NCI-H2227 treated with DMSO at 0.1 percent for 48 hours (cell line): ENCODE measurements around the gene ANTXR1.
"Not testable (repeated sequence)": the region's sequence is repeated elsewhere in the genome, so short reads cannot be mapped to it uniquely, and the experiment has no call there.

Experiments used
- DNase-seq: peaks from one replicate; lab custom pipeline; 2025; lab: John Stamatoyannopoulos, UW

ANTXR1 gene

DNA sequence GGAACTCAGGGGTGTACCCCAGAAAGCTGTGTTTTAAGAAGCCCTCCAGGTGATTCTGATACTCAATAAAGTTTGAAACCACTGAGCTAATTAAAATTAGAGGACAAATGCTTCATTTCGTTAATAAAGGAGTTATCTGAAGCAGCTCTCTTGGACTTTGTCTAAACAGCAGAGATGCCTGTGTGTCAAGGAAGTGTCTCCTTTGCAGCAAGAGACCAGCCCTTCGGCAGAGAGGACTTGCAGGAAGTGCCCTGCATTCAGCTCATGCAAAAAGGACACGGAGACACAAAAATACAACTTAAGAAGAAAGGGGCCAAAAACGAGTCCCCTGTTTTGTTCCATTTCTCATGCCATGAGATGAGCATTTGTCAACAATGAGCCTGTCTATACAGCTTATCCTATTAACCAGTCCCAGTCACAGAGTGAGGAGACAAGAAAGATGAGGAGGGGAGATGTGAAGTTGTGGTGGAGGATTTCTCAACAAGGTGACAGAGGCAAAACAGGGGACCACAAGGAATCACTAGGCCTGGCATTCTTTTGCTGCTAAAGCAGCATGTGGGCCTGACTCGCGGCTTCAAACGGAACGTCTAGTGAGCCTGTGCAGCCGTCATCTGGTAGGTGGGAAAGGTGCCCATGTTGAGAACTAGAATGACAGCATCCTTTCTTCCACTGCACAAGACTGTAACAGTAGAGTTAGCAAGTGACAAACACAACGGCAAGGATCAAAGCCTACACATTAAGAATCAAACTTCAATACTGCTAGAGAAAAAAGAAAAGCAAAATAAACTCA lies 152.3 kb downstream of the ANTXR1 start:
- DNase-seq = no peak

DNA sequence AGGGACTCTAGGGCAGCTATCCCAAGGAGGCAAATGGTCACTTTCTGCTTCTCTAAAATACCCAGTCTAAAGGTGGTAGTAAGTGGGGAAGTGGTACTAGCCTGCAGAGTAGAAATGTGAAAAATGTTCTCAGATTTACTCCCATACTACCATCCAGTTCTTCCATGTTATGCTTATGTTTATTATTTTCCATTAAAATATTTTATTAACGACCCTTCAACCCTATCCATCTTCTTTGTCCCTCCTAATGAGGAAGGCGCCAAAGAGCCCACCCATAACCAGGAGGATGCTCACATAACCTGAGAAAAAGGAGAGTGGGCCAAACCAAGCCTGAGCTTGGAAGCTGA lies 153.5 kb downstream of the ANTXR1 start:
- DNase-seq = no peak

DNA sequence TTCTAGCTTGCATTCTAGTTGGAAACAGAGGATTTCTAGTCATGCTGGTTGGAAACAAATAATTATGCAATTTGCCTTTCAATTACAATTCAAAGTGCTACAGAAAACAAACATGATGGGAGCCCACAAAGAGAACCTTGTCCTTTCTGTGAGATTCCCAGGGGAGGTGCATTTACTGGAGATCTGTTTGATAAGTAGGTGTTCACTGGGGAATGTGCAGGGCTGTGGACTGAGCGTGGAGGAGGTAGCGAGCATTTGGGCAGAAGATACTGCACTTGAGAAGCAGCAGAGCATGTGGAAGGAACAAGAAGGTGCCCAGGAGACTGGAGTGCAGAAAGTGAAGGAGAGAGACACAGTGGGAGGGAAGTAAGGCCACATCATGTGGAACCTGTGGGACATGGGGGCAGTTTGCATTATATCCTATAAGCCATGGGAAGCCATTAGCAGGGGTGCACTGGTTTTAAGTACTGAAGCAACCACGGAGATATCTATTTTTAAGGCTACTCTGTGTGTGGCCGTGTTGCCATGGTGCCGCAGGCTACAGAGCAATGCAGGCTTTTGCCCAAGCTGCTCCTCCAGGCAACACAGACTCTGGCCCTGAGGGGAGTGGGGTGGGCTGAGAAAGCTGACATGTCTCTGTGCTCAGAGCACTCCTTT lies 154.0 kb downstream of the ANTXR1 start:
- no peak for DNase-seq

DNA sequence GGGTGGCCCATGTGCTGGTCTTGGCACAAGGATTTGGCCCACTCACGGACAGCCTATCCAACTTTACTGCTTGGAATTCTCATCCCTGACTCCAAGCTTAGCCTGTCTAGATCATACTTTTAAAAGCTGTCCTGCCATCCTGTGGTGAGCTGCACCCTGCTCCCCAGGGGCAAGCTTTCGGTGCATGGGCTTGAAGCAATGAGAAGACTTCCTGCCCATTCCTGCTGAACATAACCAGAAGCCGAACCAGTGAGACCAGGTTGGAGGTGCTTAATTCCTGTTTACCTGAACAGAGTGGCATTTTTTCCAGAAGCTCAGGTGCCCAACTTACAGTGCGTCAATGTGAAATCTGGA lies 154.5 kb downstream of the ANTXR1 start:
- no peak for DNase-seq

DNA sequence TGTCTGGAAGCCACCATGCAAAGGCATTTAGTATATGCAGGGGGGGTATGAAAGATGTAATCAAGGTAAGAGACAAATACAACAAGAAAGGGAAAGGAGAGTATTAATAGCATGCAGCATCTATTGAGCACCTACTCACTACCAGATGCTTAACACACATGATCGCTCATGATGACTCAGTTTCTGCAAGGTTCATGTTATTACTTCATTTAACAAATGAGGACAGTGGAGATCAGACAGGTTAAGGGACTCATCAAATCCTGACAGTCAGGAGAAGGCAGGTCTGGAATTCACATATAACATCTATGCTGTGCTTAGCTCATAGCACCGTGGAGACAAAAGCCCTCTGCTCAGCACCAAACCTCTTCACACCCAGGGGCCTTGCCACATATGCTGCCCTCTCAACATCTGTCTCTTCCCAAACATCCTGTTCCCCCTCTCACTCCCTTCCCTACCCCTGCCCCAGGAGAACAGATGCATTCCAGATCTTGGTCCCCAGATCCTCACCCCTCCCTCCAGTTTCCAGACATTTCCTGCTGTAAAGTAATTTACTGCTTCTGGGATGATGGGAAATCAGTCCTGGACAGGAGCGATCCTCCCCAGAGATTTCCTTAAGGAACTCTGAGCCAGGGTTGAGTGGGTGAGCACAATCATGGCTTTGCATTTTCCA lies 155.3 kb downstream of the ANTXR1 start:
- DNase-seq = no peak

DNA sequence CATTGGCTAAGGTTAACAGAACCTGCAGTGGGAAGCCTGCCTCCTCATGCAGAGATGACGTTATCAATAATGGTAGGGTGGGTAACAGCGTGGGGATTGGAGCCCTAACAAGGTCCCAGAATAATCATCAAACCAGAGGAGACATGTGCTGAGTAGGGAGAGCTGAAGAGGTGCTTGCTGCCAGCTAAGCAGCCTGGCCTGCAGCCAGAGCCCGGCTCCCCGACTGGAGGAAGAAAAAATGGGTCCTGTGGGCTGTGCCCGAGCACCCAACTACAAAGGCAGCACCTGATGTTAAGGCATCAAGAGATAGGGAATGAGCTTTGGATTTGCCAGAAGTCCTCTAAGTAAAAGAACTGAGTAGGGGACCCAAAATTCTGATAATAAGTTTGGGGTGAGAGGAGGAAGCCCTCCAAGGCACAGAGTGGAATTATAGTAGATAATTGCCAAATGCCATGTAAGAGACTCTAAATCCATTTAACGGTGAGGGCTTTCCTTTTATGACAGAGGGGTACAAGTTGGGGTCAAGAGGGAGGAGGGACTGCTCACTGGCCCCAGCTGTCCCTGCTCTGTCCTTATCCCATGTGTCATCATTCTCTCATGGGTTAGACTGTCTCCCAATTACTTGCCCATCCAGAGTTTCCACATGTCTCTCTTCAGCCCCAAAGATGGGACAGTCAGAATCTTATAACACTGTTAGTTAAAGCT lies 156.1 kb downstream of the ANTXR1 start:
- DNase-seq = no peak

DNA sequence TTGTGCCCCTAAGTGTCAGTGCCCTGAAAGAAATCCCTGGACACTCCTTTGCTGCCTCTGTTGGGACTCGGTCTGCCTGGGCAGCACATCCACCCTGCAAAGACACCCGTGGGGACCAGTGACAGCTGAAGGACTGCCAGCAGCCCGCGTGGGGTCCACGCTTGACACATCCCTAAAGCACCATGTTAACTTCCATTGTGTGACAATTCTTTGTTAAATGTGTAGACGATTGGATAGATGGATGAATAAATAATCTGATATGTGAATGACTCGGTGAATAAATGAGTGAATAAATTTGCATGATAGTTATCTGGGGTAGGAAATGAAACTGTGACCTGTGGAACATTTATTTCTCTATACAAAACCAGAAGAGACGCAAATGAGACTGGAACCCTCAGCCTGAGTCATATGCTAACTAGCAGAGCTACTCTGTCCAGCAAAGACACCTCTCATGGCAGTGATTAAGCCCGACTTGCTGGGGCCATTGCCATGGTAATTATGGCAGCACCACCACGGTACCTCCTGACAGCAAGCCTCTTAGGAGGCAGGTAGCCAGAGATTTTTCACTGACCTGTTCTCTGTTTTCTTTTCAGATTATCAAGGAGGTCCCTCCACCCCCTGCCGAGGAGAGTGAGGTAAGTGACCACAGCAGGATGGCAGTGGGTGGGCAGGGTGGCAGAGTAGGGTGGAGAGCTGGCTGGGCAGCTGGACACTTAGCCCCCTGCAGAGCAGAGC lies 156.8 kb downstream of the ANTXR1 start:
- DNase-seq = no peak

DNA sequence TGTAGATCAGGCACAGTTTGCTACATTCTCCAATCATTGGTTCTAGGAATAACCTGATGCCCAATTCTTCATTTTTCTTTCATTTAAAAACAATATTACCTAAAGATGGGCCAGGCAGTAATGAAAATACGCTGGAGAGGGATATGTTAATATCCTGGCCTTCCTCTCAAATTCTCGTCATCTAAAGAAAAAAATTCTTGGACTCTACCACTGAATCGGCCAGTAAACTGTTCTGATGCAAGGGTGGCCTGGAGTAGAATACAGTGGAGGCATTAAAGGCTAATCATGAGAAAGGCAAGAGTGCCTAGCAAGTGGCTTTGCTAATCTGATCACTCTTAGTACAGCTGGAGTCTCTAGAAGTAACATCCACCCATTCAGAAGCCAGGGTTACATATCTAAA lies 157.7 kb downstream of the ANTXR1 start:
- DNase-seq = no peak

DNA sequence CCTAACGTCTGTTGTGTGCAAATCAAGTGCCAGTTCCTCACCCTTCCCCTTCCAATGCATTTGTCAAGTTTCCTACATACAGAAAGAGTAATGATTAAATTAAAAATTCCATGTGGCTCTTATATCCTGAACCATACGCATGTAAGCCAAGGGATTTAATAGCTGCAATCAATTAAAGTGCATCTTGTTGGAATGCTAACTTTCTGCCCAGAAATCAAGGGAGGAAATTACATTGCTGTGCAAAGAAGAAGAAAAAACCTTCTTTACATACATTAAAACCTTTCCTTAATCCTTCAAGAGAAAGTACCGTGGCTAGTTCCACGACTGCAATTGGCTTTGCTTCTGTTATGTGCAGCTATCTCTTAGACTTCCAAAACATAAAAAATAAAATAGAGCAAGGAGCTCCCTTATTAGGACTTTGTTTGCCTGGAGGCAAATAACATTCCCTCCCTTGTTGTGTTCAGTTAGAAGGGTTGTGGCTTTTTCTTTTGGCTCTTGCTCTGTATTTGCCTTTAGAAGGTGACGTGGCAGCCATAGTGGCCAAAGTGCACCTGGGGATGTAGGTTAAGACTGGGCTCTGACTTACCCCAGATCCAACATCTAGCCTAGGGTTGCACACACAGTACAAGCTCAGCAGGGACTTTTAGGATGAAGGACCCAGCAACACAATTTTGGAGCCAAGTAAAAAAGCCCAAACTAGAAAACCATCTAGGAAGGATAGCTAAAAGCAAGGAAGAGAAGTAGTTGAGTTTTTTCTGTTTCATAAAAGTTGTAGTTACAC lies 158.3 kb downstream of the ANTXR1 start:
- no peak for DNase-seq

DNA sequence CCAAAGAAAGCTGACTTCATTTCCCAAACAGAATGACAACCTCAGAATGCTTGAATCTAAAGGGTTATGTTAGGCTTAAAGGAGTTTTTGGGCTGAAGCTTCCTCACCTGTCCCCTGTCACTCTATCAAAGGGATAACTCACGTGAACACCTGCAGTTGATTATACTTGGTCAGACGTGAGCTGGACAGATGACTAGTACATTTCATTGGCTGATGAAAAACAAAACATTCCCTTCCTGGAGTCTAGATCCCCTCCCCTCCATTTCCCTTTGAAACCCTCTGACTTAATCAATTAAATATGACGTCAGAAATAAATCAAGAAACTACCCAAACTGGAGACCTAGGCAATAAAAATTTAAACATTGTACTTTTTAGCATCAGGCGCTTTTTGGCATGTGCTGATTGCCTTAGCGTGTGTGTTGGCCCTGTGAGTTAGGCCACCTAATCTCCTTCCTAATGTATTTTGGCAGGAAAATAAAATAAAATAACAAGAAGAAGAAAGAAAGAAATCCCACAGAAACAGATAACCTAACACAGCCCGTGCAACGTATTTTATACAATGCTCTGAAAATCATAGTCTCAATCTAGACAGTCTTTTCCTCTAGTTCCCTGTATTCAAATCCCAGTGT lies 159.0 kb downstream of the ANTXR1 start:
- no peak for DNase-seq

DNA sequence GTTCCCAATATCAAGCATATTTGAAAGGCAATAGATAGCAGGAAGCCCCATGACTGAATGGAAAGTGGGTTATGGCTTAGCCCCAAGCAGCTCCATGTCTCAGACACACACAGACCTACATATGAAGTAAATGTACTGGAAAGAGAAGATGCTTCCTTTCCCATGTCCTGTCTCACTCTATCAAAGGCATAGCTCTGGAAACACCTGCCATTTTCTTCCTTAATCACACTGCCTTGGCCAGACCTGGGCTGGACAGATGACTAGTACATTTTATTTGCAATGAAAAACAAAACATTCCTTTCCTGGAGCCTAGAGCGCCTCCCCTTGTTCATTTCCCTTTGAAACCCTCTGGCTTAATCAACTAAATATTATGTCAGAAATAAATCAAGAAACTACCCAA lies 160.7 kb downstream of the ANTXR1 start:
- DNase-seq = no peak

DNA sequence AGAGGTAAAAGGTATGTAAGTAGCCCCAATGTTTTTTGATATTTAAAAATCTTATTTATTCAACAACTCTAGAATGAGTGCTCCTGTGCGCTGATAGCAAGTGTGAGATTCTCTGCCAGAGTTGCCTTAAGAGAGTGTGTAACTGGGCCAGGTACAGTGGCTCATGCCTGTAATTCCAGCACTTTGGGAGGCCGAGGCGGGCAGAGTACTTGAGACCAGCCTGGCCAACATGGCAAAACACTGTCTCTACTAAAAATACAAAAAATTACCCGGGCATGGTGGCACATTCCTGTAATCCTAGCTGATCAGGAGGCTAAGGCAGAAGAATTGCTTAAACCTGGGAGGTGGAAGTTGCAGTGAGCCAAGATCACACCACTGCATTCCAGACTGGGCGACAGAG lies 161.2 kb downstream of the ANTXR1 start:
- DNase-seq = not testable (repeated sequence)

DNA sequence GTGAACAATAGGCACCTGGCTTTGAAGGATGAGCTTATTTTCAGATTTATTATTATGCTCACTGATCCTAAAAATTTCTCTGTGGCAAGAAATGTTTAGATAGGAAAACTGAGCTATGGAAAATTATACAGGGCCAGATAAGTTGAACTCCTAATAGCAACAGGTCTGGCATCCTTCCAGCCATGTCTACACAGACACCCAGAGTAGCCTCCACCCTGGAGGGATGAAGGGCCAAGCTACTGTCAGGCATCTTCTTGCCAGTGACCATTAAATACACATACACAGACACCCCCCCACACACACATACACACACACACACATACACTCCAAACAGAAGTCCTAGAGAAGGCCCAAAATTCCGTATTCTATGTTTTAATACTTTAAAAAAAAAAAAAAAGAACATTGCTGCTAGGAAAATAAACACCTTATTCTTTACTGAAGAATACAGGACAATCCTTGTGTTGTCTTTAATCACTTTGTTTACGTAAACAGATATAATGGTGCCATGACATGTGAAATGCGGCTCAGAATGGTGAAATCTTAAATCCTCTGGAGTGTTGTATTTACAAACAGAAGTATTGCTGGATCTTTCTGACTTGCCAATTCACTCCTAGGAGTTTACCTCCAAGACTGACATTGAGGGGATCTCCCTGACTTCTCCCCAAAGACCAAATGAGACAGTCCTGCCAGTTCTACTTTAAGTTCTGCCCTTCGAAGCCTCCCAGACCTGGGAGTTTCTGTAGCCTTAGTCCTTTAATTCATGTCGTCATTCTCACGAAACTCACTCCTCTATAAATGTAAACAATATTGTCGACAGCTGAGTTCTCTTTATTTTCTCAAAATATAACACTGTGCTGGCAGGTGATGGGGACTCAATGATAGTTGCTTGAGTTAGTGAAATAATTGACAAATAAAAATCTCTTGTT lies 163.1 kb downstream of the ANTXR1 start:
- DNase-seq = no peak

DNA sequence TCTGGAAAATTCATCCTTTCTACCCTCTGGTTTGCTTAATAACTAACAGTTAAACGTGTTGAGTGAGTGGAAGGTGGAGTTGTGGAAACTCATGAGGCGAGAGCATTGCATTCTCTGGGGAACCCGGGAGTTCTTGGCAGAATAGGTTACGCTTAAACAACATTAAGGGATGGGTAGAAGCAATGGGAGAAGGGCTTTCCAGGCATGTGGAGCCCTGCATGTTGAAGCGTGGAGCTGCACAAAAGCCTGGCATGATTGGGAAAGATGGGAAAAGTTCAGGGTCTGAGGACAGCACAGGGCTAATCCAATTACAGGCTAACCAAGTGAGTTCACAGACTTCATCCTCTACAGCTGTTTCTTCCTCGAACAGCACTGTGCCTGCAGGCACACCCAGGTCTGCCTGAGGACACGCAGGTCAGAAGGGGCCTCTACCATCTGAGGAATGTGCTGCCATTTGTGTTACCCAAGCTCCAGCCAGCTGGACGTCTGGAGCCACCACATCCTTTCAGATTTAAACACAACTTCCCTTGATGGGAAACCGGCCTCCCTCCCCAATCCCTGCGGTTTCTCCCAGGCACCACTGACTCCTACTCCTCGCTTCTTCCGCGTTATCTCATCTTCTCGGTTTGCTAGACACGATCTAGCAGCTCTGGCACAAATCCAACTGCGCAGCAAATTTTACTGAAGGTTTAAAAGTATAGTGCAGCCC lies 164.2 kb downstream of the ANTXR1 start:
- DNase-seq = no peak

DNA sequence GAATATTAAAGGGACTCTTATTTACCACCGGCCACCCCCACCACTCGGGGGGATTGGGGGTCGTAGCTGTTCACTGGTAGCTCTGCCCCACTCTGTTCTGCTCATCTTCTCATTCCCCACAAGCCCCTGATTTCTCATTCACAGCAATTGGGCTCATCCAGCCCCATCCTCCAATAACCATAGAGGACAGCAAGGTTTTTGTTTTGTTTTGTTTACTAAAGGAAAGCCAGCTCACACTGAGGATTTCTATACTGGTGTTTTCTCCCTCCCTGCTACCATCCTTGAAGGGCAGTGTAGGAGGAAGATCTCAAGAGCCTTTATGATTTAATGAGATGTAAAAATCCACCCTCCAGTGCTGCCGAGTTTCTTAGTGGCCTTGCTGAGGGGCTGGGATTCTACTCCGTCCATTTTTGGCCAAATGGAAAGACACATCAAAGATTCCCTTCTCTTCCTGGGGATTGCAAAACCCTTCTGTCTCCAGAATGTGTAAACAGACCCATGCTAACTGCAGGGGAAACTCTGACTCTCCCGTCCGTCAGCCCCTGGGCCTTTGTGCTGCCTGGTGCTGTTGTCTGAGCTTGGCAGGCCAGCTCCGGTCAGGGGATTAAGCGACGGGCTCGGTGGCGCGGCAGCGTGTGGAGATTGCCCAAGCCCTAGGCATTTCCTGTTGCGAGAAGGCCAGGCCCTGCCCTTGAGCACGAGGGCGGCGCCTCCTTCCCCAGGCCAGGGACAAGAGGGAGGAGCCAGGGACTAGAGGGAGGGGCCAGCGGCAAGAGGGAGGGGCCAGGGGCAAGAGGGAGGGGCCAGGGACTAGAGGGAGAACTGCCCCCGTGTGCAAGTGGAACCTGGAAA lies 165.0 kb downstream of the ANTXR1 start:
- DNase-seq = no peak

DNA sequence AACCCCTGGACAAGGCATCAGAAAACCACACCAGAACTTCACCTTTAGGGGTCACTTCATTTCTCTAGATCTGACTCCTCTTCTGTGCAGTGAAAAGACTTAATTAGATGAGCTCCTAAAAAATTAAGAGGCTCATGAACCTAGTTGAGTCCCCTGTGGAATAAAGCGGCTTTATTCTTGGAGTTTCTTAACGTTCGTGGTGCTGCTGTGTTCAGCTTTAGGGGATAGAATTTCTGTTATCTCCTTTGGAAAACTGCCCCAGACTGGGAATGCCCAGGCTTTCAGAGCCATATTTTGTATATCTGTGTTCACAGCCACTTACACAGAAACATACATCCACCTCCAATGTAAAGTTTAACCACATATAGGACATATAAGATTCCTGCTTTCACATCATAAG lies 165.8 kb downstream of the ANTXR1 start:
- no peak for DNase-seq

DNA sequence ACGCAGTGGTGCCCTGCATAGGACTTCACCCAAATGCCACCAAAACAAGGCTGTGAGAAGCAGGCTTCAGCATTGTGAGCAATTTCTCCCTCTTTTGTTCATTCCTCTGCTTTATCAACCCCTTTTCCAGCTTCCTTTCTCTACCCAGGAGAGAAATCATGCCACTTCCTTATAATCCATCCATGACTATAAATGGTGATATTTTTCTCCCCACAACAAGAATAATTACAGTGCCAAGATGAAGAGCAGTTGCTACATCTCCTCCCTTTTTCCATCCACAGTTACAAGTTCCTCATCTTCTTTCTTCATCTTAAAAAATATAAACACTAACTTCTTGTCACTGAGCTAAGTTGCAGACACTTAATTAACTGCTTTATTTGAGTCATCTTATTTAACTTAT lies 167.2 kb downstream of the ANTXR1 start:
- DNase-seq = no peak

DNA sequence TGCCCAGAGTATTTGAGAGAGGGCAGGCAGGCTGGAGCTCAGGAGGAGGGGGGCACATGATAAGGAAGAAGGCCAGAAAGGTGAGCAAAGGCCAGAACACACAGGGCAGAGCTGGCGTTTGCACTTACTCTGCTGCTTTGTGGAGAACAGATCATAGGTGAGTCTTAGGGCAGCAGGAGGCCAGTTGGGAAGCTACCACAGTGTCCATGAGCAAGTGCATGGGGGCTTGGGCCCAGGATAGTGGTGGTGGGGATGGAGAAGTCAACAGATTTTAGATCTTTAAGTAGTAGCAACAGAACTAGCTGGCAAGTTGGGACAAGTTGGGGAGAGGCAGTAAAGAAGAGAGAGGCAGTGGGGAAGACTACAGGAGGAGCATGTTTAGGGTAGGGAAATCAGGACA lies 168.0 kb downstream of the ANTXR1 start:
- DNase-seq = no peak
